Glutamatergic neuron (in vitro differentiated cells): ENCODE data around the gene VCAN. TPM values are rescaled to one million over a fixed set of nuclear protein-coding genes. Genes with fewer than 3 reads are reported as not detected.

Experiments
- DNase-seq: peaks from one replicate; pipeline ENCODE4 v3.0.0; 2022
- H3K27ac Mint-ChIP-seq: one replicate; pipeline ENCODE4 v1.8.0; 2020; ENCODE audit warnings: mild to moderate bottlenecking, mixed read lengths, inconsistent platforms; ENCODE audit not compliant: unreplicated experiment
- H3K27me3 Mint-ChIP-seq: one replicate; pipeline ENCODE4 v1.8.0; 2020; ENCODE audit warnings: mild to moderate bottlenecking, moderate library complexity, mixed read lengths, inconsistent platforms; ENCODE audit not compliant: unreplicated experiment
- H3K36me3 Mint-ChIP-seq: one replicate; pipeline ENCODE4 v1.8.0; 2020; ENCODE audit warnings: mild to moderate bottlenecking, mixed read lengths, inconsistent platforms; ENCODE audit not compliant: unreplicated experiment
- H3K4me1 Mint-ChIP-seq: one replicate; pipeline ENCODE4 v1.8.0; 2020; ENCODE audit warnings: mild to moderate bottlenecking, low read depth, mixed read lengths, inconsistent platforms; ENCODE audit not compliant: unreplicated experiment
- H3K4me3 Mint-ChIP-seq: one replicate; pipeline ENCODE4 v1.8.0; 2020; ENCODE audit warnings: mild to moderate bottlenecking, mixed read lengths, inconsistent platforms; ENCODE audit not compliant: unreplicated experiment
- H3K9me3 Mint-ChIP-seq: one replicate; pipeline ENCODE4 v1.8.0; 2020; ENCODE audit warnings: mild to moderate bottlenecking, moderate library complexity, mixed read lengths, inconsistent platforms; ENCODE audit not compliant: unreplicated experiment
- total RNA-seq: library from RNA; stranded (reverse); fragmentation: NEBNext Ultra II Directional; extraction: Animal tissue kit (Norgen Biotek cat#: 25700); gene quantifications from one replicate; pipeline ENCODE4 v1.2.1, GENCODE V29; 2021; ENCODE audit not compliant: unreplicated experiment
- TF ChIP-seq, protein P1 (sequence below): fragments of 200-600 bp; sonication (generic); IDR thresholded peaks from one replicate; pipeline ENCODE4 v1.5.0; 2021; ENCODE audit not compliant: partially characterized antibody, unreplicated experiment

The VCAN gene
- total RNA-seq, 1 donor from 2014 or later, result 152 TPM

DNA sequence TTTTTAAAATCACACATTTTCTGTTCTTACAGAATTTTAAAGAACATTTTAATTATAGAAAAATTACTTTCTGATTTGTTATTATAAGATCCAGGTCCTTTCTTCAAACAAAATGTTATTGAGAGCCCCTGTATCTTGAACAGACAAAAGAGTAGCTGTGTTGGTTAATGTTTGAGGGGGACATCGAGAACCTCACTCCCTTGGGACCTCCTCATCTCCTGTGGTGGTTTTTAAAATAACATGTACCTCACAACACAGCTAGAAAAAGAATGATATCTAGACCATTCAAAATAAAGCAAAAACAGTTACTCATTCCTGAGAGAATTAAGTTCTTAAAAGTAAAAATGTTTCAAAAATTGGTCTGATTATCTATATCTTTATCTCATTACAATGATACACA lies 54.7 kb downstream of the VCAN start:
- TF ChIP-seq, protein P1, sequence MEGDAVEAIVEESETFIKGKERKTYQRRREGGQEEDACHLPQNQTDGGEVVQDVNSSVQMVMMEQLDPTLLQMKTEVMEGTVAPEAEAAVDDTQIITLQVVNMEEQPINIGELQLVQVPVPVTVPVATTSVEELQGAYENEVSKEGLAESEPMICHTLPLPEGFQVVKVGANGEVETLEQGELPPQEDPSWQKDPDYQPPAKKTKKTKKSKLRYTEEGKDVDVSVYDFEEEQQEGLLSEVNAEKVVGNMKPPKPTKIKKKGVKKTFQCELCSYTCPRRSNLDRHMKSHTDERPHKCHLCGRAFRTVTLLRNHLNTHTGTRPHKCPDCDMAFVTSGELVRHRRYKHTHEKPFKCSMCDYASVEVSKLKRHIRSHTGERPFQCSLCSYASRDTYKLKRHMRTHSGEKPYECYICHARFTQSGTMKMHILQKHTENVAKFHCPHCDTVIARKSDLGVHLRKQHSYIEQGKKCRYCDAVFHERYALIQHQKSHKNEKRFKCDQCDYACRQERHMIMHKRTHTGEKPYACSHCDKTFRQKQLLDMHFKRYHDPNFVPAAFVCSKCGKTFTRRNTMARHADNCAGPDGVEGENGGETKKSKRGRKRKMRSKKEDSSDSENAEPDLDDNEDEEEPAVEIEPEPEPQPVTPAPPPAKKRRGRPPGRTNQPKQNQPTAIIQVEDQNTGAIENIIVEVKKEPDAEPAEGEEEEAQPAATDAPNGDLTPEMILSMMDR, result no peak
- DNase-seq, result no peak
- H3K4me1 Mint-ChIP-seq, result no peaks in the 10 kb centered on the region
- no peak overlapping the region for H3K4me3 Mint-ChIP-seq
- H3K27ac Mint-ChIP-seq, result no peak overlapping the region
- H3K36me3 Mint-ChIP-seq, result no peaks in the 10 kb centered on the region
- H3K9me3 Mint-ChIP-seq, result no peaks in the 10 kb centered on the region
- no peaks in the 10 kb centered on the region for H3K27me3 Mint-ChIP-seq

GRCh38 chr5:83527221-83527620 lies 55.7 kb downstream of the VCAN start:
- Mint-ChIP-seq H3K27ac (no peak overlapping the region), H3K9me3 (no peaks in the 10 kb centered on the region), H3K4me1 (no peaks in the 10 kb centered on the region), H3K27me3 (no peaks in the 10 kb centered on the region), H3K4me3 (no peak overlapping the region), H3K36me3 (no peaks in the 10 kb centered on the region)
- TF ChIP-seq, protein P1, result no peak
- no peak for DNase-seq

DNA sequence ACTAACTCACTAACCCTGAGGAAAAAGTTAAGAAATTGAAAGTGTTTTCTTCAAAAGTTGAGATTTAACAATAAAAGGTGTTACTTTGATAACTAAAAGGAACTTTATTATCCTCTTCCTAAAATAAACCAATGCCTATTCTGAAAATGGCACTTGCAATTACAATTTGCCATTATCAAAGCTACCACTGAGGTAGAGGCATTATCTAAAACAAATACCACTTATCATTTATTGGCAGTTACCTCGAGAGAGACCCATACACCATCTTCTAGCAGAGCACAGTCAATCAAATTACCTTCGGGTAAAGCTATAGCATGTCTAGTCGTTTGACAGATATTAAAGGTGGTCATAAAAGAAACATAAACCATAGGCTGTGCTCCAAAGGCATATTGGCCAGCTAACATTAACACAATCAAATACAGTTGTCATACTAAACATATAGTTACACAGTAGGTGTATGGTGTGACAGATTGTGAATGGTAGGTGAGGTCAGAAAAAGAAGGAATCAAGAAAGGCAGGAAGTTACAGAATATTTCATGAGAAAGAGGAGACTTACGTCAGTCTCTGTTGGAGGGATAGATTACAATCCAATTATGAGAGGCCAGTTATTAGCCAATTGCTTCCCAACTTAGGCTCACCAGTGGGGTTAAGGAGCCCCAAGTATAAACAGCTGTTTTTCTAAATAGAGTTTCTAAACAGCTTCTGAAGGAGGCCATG lies 56.3 kb downstream of the VCAN start:
- Mint-ChIP-seq H3K27me3 (no peaks in the 10 kb centered on the region), H3K9me3 (no peaks in the 10 kb centered on the region), H3K4me1 (no peaks in the 10 kb centered on the region), H3K4me3 (no peak overlapping the region), H3K27ac (no peak overlapping the region), H3K36me3 (no peaks in the 10 kb centered on the region)
- DNase-seq, result no peak
- TF ChIP-seq, protein P1, result no peak

- Mint-ChIP-seq H3K27ac (no peak overlapping the region), H3K9me3 (no peaks in the 10 kb centered on the region), H3K4me1 (no peaks in the 10 kb centered on the region), H3K27me3 (no peaks in the 10 kb centered on the region), H3K4me3 (no peak overlapping the region), H3K36me3 (no peaks in the 10 kb centered on the region)
- no peak for DNase-seq
- TF ChIP-seq, protein P1, result no peak
These were observed 56.9 kb downstream of the VCAN start for GRCh38 chr5:83528439-83528769.

GRCh38 chr5:83530193-83530592 lies 58.6 kb downstream of the VCAN start:
- no peak for DNase-seq
- H3K4me3 Mint-ChIP-seq, result no peak overlapping the region
- H3K4me1 Mint-ChIP-seq, result no peaks in the 10 kb centered on the region
- H3K27ac Mint-ChIP-seq, result no peak overlapping the region
- TF ChIP-seq, protein P1, result no peak
- H3K27me3 Mint-ChIP-seq, result no peaks in the 10 kb centered on the region
- H3K9me3 Mint-ChIP-seq, result no peaks in the 10 kb centered on the region
- H3K36me3 Mint-ChIP-seq, result no peaks in the 10 kb centered on the region
